K562 (cell line): ENCODE results near the gene CUL4B. TPM values are rescaled to one million over a fixed set of nuclear protein-coding genes. Genes with fewer than 3 reads are reported as not detected.

Source experiments
- ESRRA ChIP-seq: fragments of 450-650 bp; IDR thresholded peaks from 2 replicates; pipeline ENCODE4 v1.6.1; 2014; ENCODE audit warnings: low read depth, mild to moderate bottlenecking, moderate library complexity, borderline replicate concordance
- FOXJ3 ChIP-seq: sonication (generic); formaldehyde crosslinking; IDR thresholded peaks from 2 replicates; pipeline ENCODE4 v1.4.0; 2020; ENCODE audit warnings: mild to moderate bottlenecking, missing genetic modification reagents
- FUS ChIP-seq: fragments of 200-400 bp; formaldehyde crosslinking; optimal IDR thresholded peaks from 2 replicates; pipeline ENCODE3; 2017; ENCODE audit warnings: low read depth, low read length
- HMBOX1 ChIP-seq: sonication (generic); IDR thresholded peaks from 2 replicates; pipeline ENCODE4 v1.6.1; 2016
- LARP7 ChIP-seq: fragments of 450-650 bp; IDR thresholded peaks from 2 replicates; pipeline ENCODE4 v1.6.1; 2016
- MYBL2 ChIP-seq, 2 experiments: fragments of 450-650 bp in 1 of 2; sonication (generic) in 1 of 2; formaldehyde crosslinking in 1 of 2; IDR thresholded peaks; 2 replicates each; pipeline versions ENCODE4 v1.6.1 to v1.8.1; 2017 to 2022; ENCODE audit warnings: borderline replicate concordance in 1 of 2, inconsistent platforms in 1 of 2, low read depth in 1 of 2, mild to moderate bottlenecking in 1 of 2, missing genetic modification reagents in 1 of 2, moderate library complexity in 1 of 2
- NFATC3 ChIP-seq: fragments of 450-650 bp; IDR thresholded peaks from 2 replicates; pipeline ENCODE4 v1.6.1; 2017; ENCODE audit warnings: mild to moderate bottlenecking
- SAP30 ChIP-seq: fragments of 200-600 bp; sonication (generic); IDR thresholded peaks from 2 replicates; pipeline ENCODE4 v1.6.1; 2012; ENCODE audit warnings: borderline replicate concordance, low read depth, mild to moderate bottlenecking, moderate library complexity, low read length, control low read depth, inconsistent platforms; ENCODE audit not compliant: insufficient read depth, poor library complexity, severe bottlenecking
- TCF15 ChIP-seq: fragments of 250-450 bp; sonication (Bioruptor Pico); IDR thresholded peaks from 2 replicates; pipeline ENCODE4 v1.8.0; 2022; ENCODE audit warnings: moderate library complexity, mild to moderate bottlenecking, inconsistent platforms
- TCF7L2 ChIP-seq: fragments of 150-350 bp; IDR thresholded peaks from 2 replicates; pipeline ENCODE4 v1.6.1; 2016; ENCODE audit warnings: low read depth, mild to moderate bottlenecking, low read length, moderate library complexity
- ZNF175 ChIP-seq: fragments of 200-800 bp; sonication (Bioruptor generic); IDR thresholded peaks from 2 replicates; pipeline ENCODE4 v1.6.1; 2016; ENCODE audit warnings: low read depth, mild to moderate bottlenecking, missing genetic modification characterization, missing compliant biosample characterization
- ZNF23 ChIP-seq: fragments of 250-450 bp; sonication (Bioruptor Pico); IDR thresholded peaks from 2 replicates; pipeline ENCODE4 v1.4.0; 2020; ENCODE audit warnings: mild to moderate bottlenecking
- ZNF512 ChIP-seq: IDR thresholded peaks from 2 replicates; pipeline ENCODE4 v1.6.1; 2016; ENCODE audit warnings: missing genetic modification characterization, missing compliant biosample characterization
- ZNF586 ChIP-seq: fragments of 450-650 bp; formaldehyde crosslinking; conservative IDR thresholded peaks from 2 replicates; pipeline ENCODE4 v1.4.0; 2020; ENCODE audit warnings: mild to moderate bottlenecking, moderate library complexity
- polyA plus RNA-seq, 8 experiments: library from polyadenylated mRNA; depleted of rRNA in 4 of 8; stranded (reverse) in 5 of 8; unstranded in 3 of 8; fragments of >200 nt; fragmentation: Nextera tagmentation in 2 of 8; fragmentation: Illumina TruSeq in 1 of 8; extraction: Ambion mirVana in 2 of 8; extraction: Trizol in 1 of 8; gene quantifications; 2 replicates each; pipeline versions ENCODE4 v1.2.1 to v1.2.3, GENCODE V29; 2011 to 2014; ENCODE audit warnings: inconsistent platforms in 1 of 8, missing spikeins in 1 of 8
- total RNA-seq, 7 experiments: library from RNA; depleted of rRNA in 6 of 7; stranded (reverse); fragments of >200 nt in 6 of 7; fragmentation: Illumina TruSeq in 2 of 7; extraction: Trizol in 2 of 7; gene quantifications; 2 replicates each; pipeline versions ENCODE4 v1.2.1 to v1.2.3, GENCODE V29; 2011 to 2021; ENCODE audit warnings: low replicate concordance in 1 of 7
- TF ChIP-seq, protein P1 (sequence below), 2 experiments: fragments of 450-650 bp; IDR thresholded peaks; 2 replicates each; pipeline ENCODE4 v1.6.1; 2016; ENCODE audit warnings: mild to moderate bottlenecking in 2 of 2, borderline replicate concordance in 1 of 2, low read depth in 1 of 2, moderate library complexity in 1 of 2

The CUL4B gene
- total and polyA plus RNA-seq, 9 of the 15 experiments (the other 6 are each of a cell fraction or from before 2014, with no cell fraction given) = 15.0 to 41.7 (median 37.5) TPM

DNA sequence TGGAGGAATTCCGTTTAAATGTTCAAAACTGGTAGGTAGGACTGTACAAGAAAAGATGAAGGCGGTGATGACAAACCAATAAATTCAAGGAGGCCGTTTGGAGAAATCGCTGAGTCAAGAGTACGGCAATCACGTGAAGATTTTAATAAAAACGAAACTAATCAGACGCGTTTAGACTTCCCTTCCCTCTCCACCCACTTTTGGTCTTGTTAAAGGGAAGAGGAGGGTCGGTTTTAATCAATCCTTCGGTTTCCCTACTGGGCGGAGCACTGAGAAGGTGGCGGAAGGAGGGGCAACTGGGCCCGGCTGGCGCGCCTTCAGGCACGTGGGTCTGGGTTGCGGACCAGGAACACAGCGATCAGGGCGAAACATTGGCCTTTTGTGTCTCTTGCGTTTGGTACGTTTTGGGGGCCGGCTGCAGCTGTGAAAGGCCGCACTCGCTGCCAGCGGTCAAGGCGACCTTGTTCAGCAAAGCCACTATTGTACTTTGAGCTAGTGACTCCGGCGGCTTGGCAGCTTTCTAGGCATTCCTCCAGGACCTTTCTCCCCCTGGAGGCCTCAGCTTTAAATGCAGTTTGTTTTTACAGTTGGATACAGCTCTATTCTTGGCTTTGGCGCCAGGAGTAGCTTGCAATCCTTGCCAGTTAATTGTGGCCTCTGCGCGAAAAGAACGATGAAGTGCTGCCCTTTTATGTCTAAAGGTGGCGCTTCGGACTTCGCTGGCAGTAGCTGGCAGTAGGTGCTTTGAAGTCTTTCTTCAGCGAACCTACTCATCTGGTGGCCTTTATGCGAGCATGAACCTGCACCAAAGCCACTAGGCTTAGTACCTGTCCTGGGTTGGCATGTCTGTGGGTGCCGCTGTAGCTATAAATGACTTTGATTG, 74.9 kb downstream of the CUL4B start (continued):
- TF ChIP-seq, protein P1, sequence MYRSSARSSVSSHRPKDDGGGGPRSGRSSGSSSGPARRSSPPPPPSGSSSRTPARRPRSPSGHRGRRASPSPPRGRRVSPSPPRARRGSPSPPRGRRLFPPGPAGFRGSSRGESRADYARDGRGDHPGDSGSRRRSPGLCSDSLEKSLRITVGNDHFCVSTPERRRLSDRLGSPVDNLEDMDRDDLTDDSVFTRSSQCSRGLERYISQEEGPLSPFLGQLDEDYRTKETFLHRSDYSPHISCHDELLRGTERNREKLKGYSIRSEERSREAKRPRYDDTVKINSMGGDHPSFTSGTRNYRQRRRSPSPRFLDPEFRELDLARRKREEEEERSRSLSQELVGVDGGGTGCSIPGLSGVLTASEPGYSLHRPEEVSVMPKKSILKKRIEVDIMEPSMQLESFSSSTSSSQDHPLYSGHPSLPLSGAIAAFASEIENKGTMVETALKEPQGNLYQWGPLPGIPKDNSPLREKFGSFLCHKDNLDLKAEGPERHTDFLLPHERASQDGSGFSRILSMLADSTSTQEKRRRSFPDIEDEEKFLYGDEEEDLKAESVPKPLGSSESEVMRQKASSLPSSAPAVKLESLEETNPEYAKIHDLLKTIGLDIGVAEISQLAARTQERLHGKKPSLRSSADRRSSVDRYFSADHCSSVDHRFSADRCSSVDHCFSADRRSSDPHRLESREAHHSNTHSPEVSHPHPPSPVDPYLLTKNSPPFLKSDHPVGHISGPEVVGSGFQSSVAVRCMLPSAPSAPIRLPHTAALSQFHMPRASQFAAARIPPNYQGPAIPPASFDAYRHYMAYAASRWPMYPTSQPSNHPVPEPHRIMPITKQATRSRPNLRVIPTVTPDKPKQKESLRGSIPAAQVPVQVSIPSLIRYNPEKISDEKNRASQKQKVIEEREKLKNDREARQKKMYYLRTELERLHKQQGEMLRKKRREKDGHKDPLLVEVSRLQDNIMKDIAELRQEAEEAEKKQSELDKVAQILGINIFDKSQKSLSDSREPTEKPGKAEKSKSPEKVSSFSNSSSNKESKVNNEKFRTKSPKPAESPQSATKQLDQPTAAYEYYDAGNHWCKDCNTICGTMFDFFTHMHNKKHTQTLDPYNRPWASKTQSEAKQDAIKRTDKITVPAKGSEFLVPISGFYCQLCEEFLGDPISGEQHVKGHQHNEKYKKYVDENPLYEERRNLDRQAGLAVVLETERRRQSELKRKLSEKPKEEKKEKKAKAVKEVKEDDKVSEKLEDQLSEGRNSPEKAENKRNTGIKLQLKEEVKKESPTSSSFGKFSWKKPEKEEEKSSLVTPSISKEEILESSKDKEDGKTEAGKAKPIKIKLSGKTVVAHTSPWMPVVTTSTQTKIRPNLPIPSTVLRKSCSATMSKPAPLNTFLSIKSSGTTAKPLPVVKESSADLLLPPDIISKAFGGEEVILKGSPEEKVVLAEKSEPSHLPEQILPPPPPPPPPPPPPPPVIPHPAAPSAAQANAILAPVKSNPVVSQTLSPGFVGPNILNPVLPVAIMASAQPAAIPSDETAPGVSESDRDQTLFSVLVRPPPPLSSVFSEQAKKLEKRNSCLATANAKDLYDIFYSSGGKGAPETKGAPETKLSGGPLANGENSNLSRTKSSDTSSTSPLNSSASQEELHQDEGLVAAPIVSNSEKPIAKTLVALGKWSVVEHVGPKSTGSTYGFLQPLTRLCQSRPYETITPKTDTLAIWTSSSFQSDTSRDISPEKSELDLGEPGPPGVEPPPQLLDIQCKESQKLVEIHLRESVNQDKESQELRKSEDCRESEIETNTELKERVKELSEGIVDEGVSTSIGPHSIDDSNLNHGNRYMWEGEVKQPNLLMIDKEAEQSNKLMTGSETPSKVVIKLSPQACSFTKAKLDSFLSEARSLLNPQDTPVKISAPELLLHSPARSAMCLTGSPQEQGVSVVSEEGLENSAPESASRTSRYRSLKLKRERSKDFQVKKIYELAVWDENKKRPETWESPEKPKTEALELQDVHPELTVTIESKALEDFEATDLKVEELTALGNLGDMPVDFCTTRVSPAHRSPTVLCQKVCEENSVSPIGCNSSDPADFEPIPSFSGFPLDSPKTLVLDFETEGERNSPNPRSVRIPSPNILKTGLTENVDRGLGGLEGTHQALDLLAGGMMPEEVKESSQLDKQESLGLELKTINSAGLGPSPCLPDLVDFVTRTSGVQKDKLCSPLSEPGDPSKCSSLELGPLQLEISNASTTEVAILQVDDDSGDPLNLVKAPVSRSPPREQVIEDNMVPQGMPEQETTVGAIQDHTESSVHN (IDR thresholded peaks at IDR 0.05; ENCODE audit: borderline replicate concordance in 1 of 2, low read depth in 1 of 2) = peak in 1 of 2 experiments; percentile 44; a peak in 1 of 4 replicates
- TF ChIP-seq NFATC3 = no peak
- no peak; the same call in 1 of the 2 replicates for TF ChIP-seq HMBOX1
- no peak for TF ChIP-seq ZNF586 (CRISPR knock-in tag)
- TF ChIP-seq FOXJ3 (CRISPR knock-in tag) = no peak
- no peak for TF ChIP-seq ZNF512
- peak; percentile 63 for TF ChIP-seq MYBL2 (IDR thresholded peaks at IDR 0.05; ENCODE audit: low read depth)
- TF ChIP-seq MYBL2 (CRISPR knock-in tag; IDR thresholded peaks at IDR 0.05; ENCODE audit: borderline replicate concordance) = no peak
- TF ChIP-seq TCF7L2 = no peak
- peak; percentile 78 for TF ChIP-seq ZNF175 (CRISPR knock-in tag)
- no peak for TF ChIP-seq TCF15
- no peak for TF ChIP-seq LARP7
- no peak for TF ChIP-seq ZNF23 (CRISPR knock-in tag)
- TF ChIP-seq FUS = no peak
- TF ChIP-seq SAP30 = peak; percentile 40
- TF ChIP-seq ESRRA = peak; percentile 92
